Measurements from ENCODE around the gene APBB2.

GRCh38 chr4:40962551-40963180, 251.7 kb downstream of the APBB2 start:
- TF ChIP-seq, protein P1, sequence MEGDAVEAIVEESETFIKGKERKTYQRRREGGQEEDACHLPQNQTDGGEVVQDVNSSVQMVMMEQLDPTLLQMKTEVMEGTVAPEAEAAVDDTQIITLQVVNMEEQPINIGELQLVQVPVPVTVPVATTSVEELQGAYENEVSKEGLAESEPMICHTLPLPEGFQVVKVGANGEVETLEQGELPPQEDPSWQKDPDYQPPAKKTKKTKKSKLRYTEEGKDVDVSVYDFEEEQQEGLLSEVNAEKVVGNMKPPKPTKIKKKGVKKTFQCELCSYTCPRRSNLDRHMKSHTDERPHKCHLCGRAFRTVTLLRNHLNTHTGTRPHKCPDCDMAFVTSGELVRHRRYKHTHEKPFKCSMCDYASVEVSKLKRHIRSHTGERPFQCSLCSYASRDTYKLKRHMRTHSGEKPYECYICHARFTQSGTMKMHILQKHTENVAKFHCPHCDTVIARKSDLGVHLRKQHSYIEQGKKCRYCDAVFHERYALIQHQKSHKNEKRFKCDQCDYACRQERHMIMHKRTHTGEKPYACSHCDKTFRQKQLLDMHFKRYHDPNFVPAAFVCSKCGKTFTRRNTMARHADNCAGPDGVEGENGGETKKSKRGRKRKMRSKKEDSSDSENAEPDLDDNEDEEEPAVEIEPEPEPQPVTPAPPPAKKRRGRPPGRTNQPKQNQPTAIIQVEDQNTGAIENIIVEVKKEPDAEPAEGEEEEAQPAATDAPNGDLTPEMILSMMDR (conservative IDR thresholded peaks at IDR 0.05; ENCODE audit: low read depth in 2 of 2) = no peak
- no peak for TF ChIP-seq EZH2phosphoT487 (IDR thresholded peaks at IDR 0.05; ENCODE audit: unreplicated experiment)
